HEK293 (cell line): Measurements from ENCODE around the gene TLE6.
A peak's percentile ranks its signal among the peaks of the same experiment; 100 is the strongest.

Experiments
- CTCF ChIA-PET: fragments of 350-600 bp; formaldehyde crosslinking; extraction: SDS; loops from one replicate; lab custom pipeline; 2021; ENCODE audit warnings: antibody characterized with exemption; lab: Yijun Ruan, JAX
- POLR2A ChIA-PET: fragments of 300-600 bp; formaldehyde crosslinking; extraction: SDS; loops from one replicate; lab custom pipeline; 2020; ENCODE audit warnings: antibody characterized with exemption, inconsistent platforms; lab: Yijun Ruan, JAX
- H3K27ac ChIP-seq: fragments of 200-500 bp; sonication (Bioruptor generic); 2 replicates; pipeline ENCODE4 v1.5.1; 2014; ENCODE audit warnings: low read depth, low read length, control low read depth, inconsistent platforms; ENCODE audit errors: extremely low read depth
- H3K36me3 ChIP-seq, 2 experiments: fragments of 200-500 bp in 1 of 2; sonication (Bioruptor generic) in 1 of 2; 1 replicate in 1 of 2; 2 replicates in 1 of 2; pipeline ENCODE4 v1.5.1; 2014 to 2017; ENCODE audit warnings: inconsistent platforms in 2 of 2, low read length in 2 of 2; ENCODE audit not compliant: control insufficient read depth in 2 of 2, insufficient read depth in 1 of 2
- H3K4me1 ChIP-seq: fragments of 200-500 bp; sonication (Bioruptor generic); 2 replicates; pipeline ENCODE4 v1.5.1; 2014; ENCODE audit warnings: mild to moderate bottlenecking, low read length, inconsistent platforms; ENCODE audit not compliant: control insufficient read depth, insufficient read depth
- H3K4me3 ChIP-seq: 2 replicates; pipeline ENCODE4 v1.5.1; 2011; ENCODE audit warnings: low read depth, mild to moderate bottlenecking, control low read depth, low read length, moderate library complexity
- H3K9me3 ChIP-seq: fragments of 200-500 bp; sonication (Bioruptor generic); 2 replicates; pipeline ENCODE4 v1.5.1; 2014; ENCODE audit warnings: low read depth, low read length, inconsistent platforms; ENCODE audit not compliant: control insufficient read depth, insufficient read depth
- BCL11B ChIP-seq: fragments of 450-650 bp; formaldehyde crosslinking; IDR thresholded peaks from 2 replicates; pipeline ENCODE4 v1.5.1; 2016; ENCODE audit warnings: low read depth, missing biosample characterization, missing genetic modification characterization
- MZF1 ChIP-seq: fragments of 450-650 bp; formaldehyde crosslinking; IDR thresholded peaks from 2 replicates; pipeline ENCODE4 v1.5.1; 2017; ENCODE audit warnings: missing biosample characterization, missing genetic modification characterization, borderline replicate concordance
- SP3 ChIP-seq: fragments of 450-650 bp; formaldehyde crosslinking; IDR thresholded peaks from 2 replicates; pipeline ENCODE4 v1.5.1; 2016; ENCODE audit warnings: missing biosample characterization, missing genetic modification characterization
- ZBTB48 ChIP-seq: fragments of 450-650 bp; formaldehyde crosslinking; IDR thresholded peaks from 2 replicates; pipeline ENCODE4 v1.5.1; 2016; ENCODE audit warnings: missing biosample characterization, missing genetic modification characterization
- ZBTB7A ChIP-seq: fragments of 450-650 bp; formaldehyde crosslinking; IDR thresholded peaks from 2 replicates; pipeline ENCODE4 v1.5.1; 2016; ENCODE audit warnings: low read depth, missing biosample characterization, missing genetic modification characterization
- ZBTB8A ChIP-seq: fragments of 450-650 bp; formaldehyde crosslinking; IDR thresholded peaks from 2 replicates; pipeline ENCODE4 v1.5.1; 2016; ENCODE audit warnings: missing biosample characterization, missing genetic modification characterization
- ZNF266 ChIP-seq: fragments of 450-650 bp; formaldehyde crosslinking; IDR thresholded peaks from 2 replicates; pipeline ENCODE4 v1.5.1; 2016; ENCODE audit warnings: missing biosample characterization, missing genetic modification characterization, low read depth
- ZNF544 ChIP-seq: fragments of 450-650 bp; formaldehyde crosslinking; IDR thresholded peaks from 2 replicates; pipeline ENCODE4 v1.5.0; 2017; ENCODE audit warnings: missing biosample characterization, missing genetic modification characterization
- ZNF549 ChIP-seq: fragments of 450-650 bp; IDR thresholded peaks from 2 replicates; pipeline ENCODE4 v1.5.1; 2018; ENCODE audit warnings: missing biosample characterization, missing genetic modification characterization, mild to moderate bottlenecking, inconsistent platforms, moderate library complexity
- ZNF558 ChIP-seq: fragments of 450-650 bp; formaldehyde crosslinking; IDR thresholded peaks from 2 replicates; pipeline ENCODE4 v1.5.1; 2016; ENCODE audit warnings: missing biosample characterization, missing genetic modification characterization
- ZNF707 ChIP-seq: fragments of 450-650 bp; formaldehyde crosslinking; IDR thresholded peaks from 2 replicates; pipeline ENCODE4 v1.5.1; 2016; ENCODE audit warnings: missing biosample characterization, missing genetic modification characterization
- ZNF747 ChIP-seq: fragments of 450-650 bp; formaldehyde crosslinking; IDR thresholded peaks from 2 replicates; pipeline ENCODE4 v1.5.1; 2016; ENCODE audit warnings: missing biosample characterization, missing genetic modification characterization
- ZNF768 ChIP-seq: fragments of 450-650 bp; formaldehyde crosslinking; IDR thresholded peaks from 2 replicates; pipeline ENCODE4 v1.5.1; 2018; ENCODE audit warnings: missing biosample characterization, mild to moderate bottlenecking, missing genetic modification characterization
- TF ChIP-seq, protein P1 (sequence below): fragments of 450-650 bp; formaldehyde crosslinking; IDR thresholded peaks from 2 replicates; pipeline ENCODE4 v1.5.1; 2016; ENCODE audit warnings: missing biosample characterization, missing genetic modification characterization
- TF ChIP-seq, protein P2 (sequence below): fragments of 450-650 bp; formaldehyde crosslinking; IDR thresholded peaks from 2 replicates; pipeline ENCODE4 v1.5.1; 2016; ENCODE audit warnings: missing biosample characterization, missing genetic modification characterization
- TF ChIP-seq, protein P3 (sequence below): fragments of 450-650 bp; formaldehyde crosslinking; IDR thresholded peaks from 2 replicates; pipeline ENCODE4 v1.5.1; 2016; ENCODE audit warnings: missing biosample characterization, missing genetic modification characterization, borderline replicate concordance
- TF ChIP-seq, protein P4 (sequence below): fragments of 450-650 bp; formaldehyde crosslinking; IDR thresholded peaks from 2 replicates; pipeline ENCODE4 v1.5.1; 2016; ENCODE audit warnings: missing biosample characterization, missing genetic modification characterization
- TF ChIP-seq, protein P5 (sequence below): fragments of 450-650 bp; formaldehyde crosslinking; IDR thresholded peaks from 2 replicates; pipeline ENCODE4 v1.5.1; 2016; ENCODE audit warnings: missing biosample characterization, missing genetic modification characterization
- TF ChIP-seq, protein P6 (sequence below): fragments of 450-650 bp; formaldehyde crosslinking; conservative IDR thresholded peaks from 2 replicates; pipeline ENCODE4 v1.5.1; 2016; ENCODE audit warnings: low read depth, missing biosample characterization, missing genetic modification characterization
- TF ChIP-seq, protein P7 (sequence below): fragments of 450-650 bp; formaldehyde crosslinking; IDR thresholded peaks from 2 replicates; pipeline ENCODE4 v1.5.1; 2016; ENCODE audit warnings: missing biosample characterization, missing genetic modification characterization

TLE6 gene

DNA sequence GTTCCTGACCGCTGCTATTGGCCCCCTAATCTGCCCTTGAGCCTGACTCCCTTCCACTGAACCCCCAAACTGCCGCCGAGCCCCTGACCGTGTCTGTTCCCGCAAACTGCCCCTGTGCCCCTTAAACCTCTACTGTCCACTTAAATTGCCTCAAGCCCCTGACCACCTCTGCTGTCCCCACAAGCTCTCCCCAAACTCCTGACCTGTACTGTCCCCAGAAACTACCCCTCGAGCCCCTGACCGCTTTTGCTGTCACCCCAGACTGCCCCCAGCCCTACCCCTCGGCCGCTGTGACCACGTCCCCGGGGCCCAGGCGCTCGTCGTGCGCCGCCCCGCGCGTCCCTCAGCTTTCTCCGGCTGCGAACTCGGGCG is 33.0 kb upstream of the TLE6 start:
- Histone ChIP-seq H3K4me1 (no peaks in the 10 kb centered on the region; the same call in 1 of the 2 replicates), H3K9me3 (no peaks in the 10 kb centered on the region), H3K4me3 (peak overlapping the region; percentile 80), H3K27ac (peak overlapping the region; percentile 49; the same call in 1 of the 2 replicates), H3K36me3 (peaks cover 5 to 7% of the 10 kb centered on the region in 2 experiments; a peak in 2 of 3 replicates)
- ChIA-PET CTCF (interaction anchor here (0.5 to 0.7 kb wide), 3 partner anchors 57 to 529 kb away, joined by 3 to 4 read pairs (median 4); no protein-coding TSS in a partner anchor), POLR2A (interaction anchor here (0.9 to 1.9 kb wide), 2 partner anchors 10 to 21 kb away, joined by 3 to 5 read pairs; no protein-coding TSS in a partner anchor)
- TF ChIP-seq ZBTB8A (tag by site-specific recombination) (no peak), ZNF558 (tag by site-specific recombination) (no peak), ZBTB48 (tag by site-specific recombination) (peak; percentile 65), BCL11B (0 out of 2 replicates have a peak, but pooled peaks have one; percentile 55), ZNF707 (tag by site-specific recombination) (no peak), MZF1 (tag by site-specific recombination) (no peak), ZNF747 (tag by site-specific recombination) (no peak), ZNF266 (tag by site-specific recombination) (no peak), SP3 (tag by site-specific recombination) (no peak), ZNF768 (no peak), ZNF549 (tag by site-specific recombination) (no peak), ZBTB7A (peak; percentile 39; the same call in 1 of the 2 replicates), ZNF544 (tag by site-specific recombination) (no peak)
- TF ChIP-seq, protein P1, sequence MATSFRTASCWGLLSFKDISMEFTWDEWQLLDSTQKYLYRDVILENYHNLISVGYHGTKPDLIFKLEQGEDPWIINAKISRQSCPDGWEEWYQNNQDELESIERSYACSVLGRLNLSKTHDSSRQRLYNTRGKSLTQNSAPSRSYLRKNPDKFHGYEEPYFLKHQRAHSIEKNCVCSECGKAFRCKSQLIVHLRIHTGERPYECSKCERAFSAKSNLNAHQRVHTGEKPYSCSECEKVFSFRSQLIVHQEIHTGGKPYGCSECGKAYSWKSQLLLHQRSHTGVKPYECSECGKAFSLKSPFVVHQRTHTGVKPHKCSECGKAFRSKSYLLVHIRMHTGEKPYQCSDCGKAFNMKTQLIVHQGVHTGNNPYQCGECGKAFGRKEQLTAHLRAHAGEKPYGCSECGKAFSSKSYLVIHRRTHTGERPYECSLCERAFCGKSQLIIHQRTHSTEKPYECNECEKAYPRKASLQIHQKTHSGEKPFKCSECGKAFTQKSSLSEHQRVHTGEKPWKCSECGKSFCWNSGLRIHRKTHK (tag by site-specific recombination), result no peak
- TF ChIP-seq, protein P2, sequence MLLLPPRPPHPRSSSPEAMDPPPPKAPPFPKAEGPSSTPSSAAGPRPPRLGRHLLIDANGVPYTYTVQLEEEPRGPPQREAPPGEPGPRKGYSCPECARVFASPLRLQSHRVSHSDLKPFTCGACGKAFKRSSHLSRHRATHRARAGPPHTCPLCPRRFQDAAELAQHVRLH (tag by site-specific recombination), result no peak
- TF ChIP-seq, protein P3, sequence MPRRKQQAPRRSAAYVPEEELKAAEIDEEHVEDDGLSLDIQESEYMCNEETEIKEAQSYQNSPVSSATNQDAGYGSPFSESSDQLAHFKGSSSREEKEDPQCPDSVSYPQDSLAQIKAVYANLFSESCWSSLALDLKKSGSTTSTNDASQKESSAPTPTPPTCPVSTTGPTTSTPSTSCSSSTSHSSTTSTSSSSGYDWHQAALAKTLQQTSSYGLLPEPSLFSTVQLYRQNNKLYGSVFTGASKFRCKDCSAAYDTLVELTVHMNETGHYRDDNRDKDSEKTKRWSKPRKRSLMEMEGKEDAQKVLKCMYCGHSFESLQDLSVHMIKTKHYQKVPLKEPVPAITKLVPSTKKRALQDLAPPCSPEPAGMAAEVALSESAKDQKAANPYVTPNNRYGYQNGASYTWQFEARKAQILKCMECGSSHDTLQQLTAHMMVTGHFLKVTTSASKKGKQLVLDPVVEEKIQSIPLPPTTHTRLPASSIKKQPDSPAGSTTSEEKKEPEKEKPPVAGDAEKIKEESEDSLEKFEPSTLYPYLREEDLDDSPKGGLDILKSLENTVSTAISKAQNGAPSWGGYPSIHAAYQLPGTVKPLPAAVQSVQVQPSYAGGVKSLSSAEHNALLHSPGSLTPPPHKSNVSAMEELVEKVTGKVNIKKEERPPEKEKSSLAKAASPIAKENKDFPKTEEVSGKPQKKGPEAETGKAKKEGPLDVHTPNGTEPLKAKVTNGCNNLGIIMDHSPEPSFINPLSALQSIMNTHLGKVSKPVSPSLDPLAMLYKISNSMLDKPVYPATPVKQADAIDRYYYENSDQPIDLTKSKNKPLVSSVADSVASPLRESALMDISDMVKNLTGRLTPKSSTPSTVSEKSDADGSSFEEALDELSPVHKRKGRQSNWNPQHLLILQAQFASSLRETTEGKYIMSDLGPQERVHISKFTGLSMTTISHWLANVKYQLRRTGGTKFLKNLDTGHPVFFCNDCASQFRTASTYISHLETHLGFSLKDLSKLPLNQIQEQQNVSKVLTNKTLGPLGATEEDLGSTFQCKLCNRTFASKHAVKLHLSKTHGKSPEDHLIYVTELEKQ (tag by site-specific recombination), result no peak
- TF ChIP-seq, protein P4, sequence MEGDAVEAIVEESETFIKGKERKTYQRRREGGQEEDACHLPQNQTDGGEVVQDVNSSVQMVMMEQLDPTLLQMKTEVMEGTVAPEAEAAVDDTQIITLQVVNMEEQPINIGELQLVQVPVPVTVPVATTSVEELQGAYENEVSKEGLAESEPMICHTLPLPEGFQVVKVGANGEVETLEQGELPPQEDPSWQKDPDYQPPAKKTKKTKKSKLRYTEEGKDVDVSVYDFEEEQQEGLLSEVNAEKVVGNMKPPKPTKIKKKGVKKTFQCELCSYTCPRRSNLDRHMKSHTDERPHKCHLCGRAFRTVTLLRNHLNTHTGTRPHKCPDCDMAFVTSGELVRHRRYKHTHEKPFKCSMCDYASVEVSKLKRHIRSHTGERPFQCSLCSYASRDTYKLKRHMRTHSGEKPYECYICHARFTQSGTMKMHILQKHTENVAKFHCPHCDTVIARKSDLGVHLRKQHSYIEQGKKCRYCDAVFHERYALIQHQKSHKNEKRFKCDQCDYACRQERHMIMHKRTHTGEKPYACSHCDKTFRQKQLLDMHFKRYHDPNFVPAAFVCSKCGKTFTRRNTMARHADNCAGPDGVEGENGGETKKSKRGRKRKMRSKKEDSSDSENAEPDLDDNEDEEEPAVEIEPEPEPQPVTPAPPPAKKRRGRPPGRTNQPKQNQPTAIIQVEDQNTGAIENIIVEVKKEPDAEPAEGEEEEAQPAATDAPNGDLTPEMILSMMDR (tag by site-specific recombination), result peak; percentile 41; the same call in 1 of the 2 replicates
- TF ChIP-seq, protein P5, sequence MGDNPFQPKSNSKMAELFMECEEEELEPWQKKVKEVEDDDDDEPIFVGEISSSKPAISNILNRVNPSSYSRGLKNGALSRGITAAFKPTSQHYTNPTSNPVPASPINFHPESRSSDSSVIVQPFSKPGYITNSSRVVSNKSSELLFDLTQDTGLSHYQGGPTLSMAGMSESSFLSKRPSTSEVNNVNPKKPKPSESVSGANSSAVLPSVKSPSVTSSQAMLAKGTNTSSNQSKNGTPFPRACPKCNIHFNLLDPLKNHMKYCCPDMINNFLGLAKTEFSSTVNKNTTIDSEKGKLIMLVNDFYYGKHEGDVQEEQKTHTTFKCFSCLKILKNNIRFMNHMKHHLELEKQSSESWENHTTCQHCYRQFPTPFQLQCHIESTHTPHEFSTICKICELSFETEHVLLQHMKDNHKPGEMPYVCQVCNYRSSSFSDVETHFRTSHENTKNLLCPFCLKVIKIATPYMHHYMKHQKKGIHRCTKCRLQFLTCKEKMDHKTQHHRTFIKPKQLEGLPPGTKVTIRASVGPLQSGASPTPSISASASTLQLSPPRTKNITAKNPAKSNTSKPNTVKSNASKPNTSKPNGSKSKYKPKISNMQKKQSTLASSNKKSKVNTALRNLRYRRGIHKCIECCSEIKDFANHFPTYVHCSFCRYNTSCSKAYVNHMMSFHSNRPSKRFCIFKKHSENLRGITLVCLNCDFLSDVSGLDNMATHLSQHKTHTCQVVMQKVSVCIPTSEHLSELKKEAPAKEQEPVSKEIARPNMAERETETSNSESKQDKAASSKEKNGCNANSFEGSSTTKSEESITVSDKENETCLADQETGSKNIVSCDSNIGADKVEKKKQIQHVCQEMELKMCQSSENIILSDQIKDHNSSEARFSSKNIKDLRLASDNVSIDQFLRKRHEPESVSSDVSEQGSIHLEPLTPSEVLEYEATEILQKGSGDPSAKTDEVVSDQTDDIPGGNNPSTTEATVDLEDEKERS, result no peak
- TF ChIP-seq, protein P6, sequence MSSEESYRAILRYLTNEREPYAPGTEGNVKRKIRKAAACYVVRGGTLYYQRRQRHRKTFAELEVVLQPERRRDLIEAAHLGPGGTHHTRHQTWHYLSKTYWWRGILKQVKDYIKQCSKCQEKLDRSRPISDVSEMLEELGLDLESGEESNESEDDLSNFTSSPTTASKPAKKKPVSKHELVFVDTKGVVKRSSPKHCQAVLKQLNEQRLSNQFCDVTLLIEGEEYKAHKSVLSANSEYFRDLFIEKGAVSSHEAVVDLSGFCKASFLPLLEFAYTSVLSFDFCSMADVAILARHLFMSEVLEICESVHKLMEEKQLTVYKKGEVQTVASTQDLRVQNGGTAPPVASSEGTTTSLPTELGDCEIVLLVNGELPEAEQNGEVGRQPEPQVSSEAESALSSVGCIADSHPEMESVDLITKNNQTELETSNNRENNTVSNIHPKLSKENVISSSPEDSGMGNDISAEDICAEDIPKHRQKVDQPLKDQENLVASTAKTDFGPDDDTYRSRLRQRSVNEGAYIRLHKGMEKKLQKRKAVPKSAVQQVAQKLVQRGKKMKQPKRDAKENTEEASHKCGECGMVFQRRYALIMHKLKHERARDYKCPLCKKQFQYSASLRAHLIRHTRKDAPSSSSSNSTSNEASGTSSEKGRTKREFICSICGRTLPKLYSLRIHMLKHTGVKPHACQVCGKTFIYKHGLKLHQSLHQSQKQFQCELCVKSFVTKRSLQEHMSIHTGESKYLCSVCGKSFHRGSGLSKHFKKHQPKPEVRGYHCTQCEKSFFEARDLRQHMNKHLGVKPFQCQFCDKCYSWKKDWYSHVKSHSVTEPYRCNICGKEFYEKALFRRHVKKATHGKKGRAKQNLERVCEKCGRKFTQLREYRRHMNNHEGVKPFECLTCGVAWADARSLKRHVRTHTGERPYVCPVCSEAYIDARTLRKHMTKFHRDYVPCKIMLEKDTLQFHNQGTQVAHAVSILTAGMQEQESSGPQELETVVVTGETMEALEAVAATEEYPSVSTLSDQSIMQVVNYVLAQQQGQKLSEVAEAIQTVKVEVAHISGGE (tag by site-specific recombination), result 0 out of 2 replicates have a peak, but pooled peaks have one; percentile 25
- TF ChIP-seq, protein P7, sequence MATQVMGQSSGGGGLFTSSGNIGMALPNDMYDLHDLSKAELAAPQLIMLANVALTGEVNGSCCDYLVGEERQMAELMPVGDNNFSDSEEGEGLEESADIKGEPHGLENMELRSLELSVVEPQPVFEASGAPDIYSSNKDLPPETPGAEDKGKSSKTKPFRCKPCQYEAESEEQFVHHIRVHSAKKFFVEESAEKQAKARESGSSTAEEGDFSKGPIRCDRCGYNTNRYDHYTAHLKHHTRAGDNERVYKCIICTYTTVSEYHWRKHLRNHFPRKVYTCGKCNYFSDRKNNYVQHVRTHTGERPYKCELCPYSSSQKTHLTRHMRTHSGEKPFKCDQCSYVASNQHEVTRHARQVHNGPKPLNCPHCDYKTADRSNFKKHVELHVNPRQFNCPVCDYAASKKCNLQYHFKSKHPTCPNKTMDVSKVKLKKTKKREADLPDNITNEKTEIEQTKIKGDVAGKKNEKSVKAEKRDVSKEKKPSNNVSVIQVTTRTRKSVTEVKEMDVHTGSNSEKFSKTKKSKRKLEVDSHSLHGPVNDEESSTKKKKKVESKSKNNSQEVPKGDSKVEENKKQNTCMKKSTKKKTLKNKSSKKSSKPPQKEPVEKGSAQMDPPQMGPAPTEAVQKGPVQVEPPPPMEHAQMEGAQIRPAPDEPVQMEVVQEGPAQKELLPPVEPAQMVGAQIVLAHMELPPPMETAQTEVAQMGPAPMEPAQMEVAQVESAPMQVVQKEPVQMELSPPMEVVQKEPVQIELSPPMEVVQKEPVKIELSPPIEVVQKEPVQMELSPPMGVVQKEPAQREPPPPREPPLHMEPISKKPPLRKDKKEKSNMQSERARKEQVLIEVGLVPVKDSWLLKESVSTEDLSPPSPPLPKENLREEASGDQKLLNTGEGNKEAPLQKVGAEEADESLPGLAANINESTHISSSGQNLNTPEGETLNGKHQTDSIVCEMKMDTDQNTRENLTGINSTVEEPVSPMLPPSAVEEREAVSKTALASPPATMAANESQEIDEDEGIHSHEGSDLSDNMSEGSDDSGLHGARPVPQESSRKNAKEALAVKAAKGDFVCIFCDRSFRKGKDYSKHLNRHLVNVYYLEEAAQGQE (tag by site-specific recombination), result 0 out of 2 replicates have a peak, but pooled peaks have one; percentile 33
